H1 (cell line): ENCODE data around the gene SAMD4A. TPM values are rescaled to one million over a fixed set of nuclear protein-coding genes. Genes with fewer than 3 reads are reported as not detected.

ENCODE experiments used
- polyA plus RNA-seq, 7 experiments: library from polyadenylated mRNA; depleted of rRNA in 3 of 7; stranded (reverse) in 5 of 7; unstranded in 2 of 7; fragments of >200 nt in 5 of 7; fragments of 200-250 nt in 2 of 7; gene quantifications; 1 replicate in 5 of 7; 2 replicates in 1 of 7; 4 replicates in 1 of 7; pipeline versions ENCODE4 v1.2.1 to v1.2.3, GENCODE V29; 2011 to 2013; ENCODE audit warnings: missing spikeins in 2 of 7, mixed read lengths in 2 of 7
- total RNA-seq: library from RNA; stranded (reverse); fragmentation: NEBNext Ultra II Directional; extraction: Animal tissue kit (Norgen Biotek cat#: 25700); gene quantifications from 2 replicates; pipeline ENCODE4 v1.2.1, GENCODE V29; 2021
- TF ChIP-seq, protein P1 (sequence below): fragments of 300-600 bp; sonication (generic); IDR thresholded peaks from 2 replicates; pipeline ENCODE4 v1.7.1; 2012; ENCODE audit warnings: low read length, moderate library complexity, mild to moderate bottlenecking, inconsistent platforms; ENCODE audit not compliant: insufficient replicate concordance

SAMD4A gene
- total and polyA plus RNA-seq, 2 of the 8 experiments (the other 6 are each of a cell fraction or from before 2014, with no cell fraction given) = 2.4 to 12.3 TPM

DNA sequence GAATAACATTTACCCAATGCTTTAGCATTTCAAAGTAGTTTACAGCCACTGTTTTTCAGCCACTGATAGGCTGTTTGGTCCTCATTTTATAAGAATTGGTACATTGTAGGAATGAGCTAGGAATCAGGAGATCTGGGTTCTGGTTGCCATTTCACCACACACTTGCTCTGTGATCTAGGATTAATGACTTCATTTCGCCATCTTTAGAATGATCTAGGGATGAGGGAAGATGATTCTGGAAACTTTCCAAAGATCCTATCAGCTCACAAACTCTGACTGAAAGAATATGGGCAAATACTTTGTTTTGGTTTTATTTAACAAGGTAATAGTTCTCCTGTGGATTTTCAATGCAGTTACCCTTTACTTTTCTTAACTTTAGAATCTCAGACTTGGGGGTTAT, 180.7 kb downstream of the SAMD4A start (continued):
- TF ChIP-seq, protein P1, sequence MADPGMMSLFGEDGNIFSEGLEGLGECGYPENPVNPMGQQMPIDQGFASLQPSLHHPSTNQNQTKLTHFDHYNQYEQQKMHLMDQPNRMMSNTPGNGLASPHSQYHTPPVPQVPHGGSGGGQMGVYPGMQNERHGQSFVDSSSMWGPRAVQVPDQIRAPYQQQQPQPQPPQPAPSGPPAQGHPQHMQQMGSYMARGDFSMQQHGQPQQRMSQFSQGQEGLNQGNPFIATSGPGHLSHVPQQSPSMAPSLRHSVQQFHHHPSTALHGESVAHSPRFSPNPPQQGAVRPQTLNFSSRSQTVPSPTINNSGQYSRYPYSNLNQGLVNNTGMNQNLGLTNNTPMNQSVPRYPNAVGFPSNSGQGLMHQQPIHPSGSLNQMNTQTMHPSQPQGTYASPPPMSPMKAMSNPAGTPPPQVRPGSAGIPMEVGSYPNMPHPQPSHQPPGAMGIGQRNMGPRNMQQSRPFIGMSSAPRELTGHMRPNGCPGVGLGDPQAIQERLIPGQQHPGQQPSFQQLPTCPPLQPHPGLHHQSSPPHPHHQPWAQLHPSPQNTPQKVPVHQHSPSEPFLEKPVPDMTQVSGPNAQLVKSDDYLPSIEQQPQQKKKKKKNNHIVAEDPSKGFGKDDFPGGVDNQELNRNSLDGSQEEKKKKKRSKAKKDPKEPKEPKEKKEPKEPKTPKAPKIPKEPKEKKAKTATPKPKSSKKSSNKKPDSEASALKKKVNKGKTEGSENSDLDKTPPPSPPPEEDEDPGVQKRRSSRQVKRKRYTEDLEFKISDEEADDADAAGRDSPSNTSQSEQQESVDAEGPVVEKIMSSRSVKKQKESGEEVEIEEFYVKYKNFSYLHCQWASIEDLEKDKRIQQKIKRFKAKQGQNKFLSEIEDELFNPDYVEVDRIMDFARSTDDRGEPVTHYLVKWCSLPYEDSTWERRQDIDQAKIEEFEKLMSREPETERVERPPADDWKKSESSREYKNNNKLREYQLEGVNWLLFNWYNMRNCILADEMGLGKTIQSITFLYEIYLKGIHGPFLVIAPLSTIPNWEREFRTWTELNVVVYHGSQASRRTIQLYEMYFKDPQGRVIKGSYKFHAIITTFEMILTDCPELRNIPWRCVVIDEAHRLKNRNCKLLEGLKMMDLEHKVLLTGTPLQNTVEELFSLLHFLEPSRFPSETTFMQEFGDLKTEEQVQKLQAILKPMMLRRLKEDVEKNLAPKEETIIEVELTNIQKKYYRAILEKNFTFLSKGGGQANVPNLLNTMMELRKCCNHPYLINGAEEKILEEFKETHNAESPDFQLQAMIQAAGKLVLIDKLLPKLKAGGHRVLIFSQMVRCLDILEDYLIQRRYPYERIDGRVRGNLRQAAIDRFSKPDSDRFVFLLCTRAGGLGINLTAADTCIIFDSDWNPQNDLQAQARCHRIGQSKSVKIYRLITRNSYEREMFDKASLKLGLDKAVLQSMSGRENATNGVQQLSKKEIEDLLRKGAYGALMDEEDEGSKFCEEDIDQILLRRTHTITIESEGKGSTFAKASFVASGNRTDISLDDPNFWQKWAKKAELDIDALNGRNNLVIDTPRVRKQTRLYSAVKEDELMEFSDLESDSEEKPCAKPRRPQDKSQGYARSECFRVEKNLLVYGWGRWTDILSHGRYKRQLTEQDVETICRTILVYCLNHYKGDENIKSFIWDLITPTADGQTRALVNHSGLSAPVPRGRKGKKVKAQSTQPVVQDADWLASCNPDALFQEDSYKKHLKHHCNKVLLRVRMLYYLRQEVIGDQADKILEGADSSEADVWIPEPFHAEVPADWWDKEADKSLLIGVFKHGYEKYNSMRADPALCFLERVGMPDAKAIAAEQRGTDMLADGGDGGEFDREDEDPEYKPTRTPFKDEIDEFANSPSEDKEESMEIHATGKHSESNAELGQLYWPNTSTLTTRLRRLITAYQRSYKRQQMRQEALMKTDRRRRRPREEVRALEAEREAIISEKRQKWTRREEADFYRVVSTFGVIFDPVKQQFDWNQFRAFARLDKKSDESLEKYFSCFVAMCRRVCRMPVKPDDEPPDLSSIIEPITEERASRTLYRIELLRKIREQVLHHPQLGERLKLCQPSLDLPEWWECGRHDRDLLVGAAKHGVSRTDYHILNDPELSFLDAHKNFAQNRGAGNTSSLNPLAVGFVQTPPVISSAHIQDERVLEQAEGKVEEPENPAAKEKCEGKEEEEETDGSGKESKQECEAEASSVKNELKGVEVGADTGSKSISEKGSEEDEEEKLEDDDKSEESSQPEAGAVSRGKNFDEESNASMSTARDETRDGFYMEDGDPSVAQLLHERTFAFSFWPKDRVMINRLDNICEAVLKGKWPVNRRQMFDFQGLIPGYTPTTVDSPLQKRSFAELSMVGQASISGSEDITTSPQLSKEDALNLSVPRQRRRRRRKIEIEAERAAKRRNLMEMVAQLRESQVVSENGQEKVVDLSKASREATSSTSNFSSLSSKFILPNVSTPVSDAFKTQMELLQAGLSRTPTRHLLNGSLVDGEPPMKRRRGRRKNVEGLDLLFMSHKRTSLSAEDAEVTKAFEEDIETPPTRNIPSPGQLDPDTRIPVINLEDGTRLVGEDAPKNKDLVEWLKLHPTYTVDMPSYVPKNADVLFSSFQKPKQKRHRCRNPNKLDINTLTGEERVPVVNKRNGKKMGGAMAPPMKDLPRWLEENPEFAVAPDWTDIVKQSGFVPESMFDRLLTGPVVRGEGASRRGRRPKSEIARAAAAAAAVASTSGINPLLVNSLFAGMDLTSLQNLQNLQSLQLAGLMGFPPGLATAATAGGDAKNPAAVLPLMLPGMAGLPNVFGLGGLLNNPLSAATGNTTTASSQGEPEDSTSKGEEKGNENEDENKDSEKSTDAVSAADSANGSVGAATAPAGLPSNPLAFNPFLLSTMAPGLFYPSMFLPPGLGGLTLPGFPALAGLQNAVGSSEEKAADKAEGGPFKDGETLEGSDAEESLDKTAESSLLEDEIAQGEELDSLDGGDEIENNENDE = no peak
